ENCODE data around the gene IL1R2. TPM values are rescaled to one million over a fixed set of nuclear protein-coding genes. Genes with fewer than 3 reads are reported as not detected.
A peak's percentile ranks its signal among the peaks of the same experiment; 100 is the strongest.

The IL1R2 gene
- total and polyA plus RNA-seq, 2 of the 13 experiments (the other 11 are each of a cell fraction or from before 2014, with no cell fraction given): 3.6 to 7.3 TPM

DNA sequence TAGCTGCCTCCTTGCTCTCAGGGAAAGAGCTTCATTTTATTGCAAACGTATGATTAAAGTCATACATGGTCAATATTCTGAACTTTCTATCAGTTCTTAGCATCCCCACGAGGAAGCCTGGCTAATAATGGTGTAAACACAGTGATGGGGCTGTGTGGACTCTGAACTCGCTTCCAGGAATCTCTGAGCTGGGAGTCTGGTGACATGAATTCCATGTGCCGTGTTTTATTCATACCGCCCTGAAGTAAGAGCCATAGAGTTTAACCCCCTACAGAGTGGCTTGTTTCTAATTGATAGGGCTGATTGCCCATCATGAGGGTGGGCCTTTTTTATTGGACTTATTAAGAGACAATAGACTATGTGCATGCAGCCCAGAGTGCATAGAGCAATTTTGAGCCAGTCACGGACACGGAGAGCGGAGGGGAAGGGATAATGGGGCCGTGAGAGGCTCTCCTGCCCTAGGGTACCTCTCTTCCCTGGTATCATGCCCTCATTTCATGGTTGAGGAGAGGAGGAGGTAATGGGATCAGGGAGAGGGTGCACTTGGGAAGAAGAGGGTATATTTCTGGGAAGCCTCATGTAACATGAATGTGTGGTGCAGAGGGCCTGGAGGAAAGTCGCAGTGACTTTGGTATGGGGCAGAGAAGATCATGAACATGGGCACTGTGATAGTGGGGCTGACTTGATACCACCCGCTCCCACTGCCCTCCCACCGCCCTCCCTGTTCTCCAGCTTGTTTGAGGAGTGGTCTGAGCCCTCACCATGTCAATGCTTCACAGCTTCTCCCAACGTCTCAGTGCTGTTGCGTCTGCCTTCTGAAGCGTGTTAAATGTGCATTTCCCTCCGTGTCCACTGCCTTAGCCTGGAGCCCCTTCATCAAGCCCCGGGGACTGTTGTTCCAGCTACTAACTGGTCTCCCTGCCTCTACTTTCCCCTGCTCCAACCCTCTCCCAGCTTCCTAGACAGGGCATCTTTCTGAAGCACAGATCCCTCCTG, 73.2 kb downstream of the IL1R2 start (continued):
- TF ChIP-seq, protein P1, sequence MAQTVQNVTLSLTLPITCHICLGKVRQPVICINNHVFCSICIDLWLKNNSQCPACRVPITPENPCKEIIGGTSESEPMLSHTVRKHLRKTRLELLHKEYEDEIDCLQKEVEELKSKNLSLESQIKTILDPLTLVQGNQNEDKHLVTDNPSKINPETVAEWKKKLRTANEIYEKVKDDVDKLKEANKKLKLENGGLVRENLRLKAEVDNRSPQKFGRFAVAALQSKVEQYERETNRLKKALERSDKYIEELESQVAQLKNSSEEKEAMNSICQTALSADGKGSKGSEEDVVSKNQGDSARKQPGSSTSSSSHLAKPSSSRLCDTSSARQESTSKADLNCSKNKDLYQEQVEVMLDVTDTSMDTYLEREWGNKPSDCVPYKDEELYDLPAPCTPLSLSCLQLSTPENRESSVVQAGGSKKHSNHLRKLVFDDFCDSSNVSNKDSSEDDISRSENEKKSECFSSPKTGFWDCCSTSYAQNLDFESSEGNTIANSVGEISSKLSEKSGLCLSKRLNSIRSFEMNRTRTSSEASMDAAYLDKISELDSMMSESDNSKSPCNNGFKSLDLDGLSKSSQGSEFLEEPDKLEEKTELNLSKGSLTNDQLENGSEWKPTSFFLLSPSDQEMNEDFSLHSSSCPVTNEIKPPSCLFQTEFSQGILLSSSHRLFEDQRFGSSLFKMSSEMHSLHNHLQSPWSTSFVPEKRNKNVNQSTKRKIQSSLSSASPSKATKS (CRISPR knock-in tag; IDR thresholded peaks at IDR 0.05): no peak
- no peak for TF ChIP-seq PHB2 (IDR thresholded peaks at IDR 0.05; ENCODE audit: partially characterized antibody)
- TF ChIP-seq, protein P2, sequence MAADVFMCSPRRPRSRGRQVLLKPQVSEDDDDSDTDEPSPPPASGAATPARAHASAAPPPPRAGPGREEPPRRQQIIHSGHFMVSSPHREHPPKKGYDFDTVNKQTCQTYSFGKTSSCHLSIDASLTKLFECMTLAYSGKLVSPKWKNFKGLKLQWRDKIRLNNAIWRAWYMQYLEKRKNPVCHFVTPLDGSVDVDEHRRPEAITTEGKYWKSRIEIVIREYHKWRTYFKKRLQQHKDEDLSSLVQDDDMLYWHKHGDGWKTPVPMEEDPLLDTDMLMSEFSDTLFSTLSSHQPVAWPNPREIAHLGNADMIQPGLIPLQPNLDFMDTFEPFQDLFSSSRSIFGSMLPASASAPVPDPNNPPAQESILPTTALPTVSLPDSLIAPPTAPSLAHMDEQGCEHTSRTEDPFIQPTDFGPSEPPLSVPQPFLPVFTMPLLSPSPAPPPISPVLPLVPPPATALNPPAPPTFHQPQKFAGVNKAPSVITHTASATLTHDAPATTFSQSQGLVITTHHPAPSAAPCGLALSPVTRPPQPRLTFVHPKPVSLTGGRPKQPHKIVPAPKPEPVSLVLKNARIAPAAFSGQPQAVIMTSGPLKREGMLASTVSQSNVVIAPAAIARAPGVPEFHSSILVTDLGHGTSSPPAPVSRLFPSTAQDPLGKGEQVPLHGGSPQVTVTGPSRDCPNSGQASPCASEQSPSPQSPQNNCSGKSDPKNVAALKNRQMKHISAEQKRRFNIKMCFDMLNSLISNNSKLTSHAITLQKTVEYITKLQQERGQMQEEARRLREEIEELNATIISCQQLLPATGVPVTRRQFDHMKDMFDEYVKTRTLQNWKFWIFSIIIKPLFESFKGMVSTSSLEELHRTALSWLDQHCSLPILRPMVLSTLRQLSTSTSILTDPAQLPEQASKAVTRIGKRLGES (CRISPR knock-in tag; IDR thresholded peaks at IDR 0.05; ENCODE audit: borderline replicate concordance): 0 out of 2 replicates have a peak, but pooled peaks have one; percentile 32
- no peak for TF ChIP-seq NFRKB (IDR thresholded peaks at IDR 0.05)
- no peak for TF ChIP-seq SP5 (CRISPR knock-in tag; IDR thresholded peaks at IDR 0.05; ENCODE audit: borderline replicate concordance, low read depth)
- TF ChIP-seq IRF2 (CRISPR knock-in tag; IDR thresholded peaks at IDR 0.05): no peak
- no peak for TF ChIP-seq ZNF777 (CRISPR knock-in tag; IDR thresholded peaks at IDR 0.05)
- TF ChIP-seq ZNF546 (CRISPR knock-in tag; conservative IDR thresholded peaks at IDR 0.05): no peak
- TF ChIP-seq SIX1 (CRISPR knock-in tag; IDR thresholded peaks at IDR 0.05; ENCODE audit: borderline replicate concordance): no peak
- TF ChIP-seq ZNF136 (CRISPR knock-in tag; IDR thresholded peaks at IDR 0.05; ENCODE audit: low read depth): no peak
- TF ChIP-seq, protein P3, sequence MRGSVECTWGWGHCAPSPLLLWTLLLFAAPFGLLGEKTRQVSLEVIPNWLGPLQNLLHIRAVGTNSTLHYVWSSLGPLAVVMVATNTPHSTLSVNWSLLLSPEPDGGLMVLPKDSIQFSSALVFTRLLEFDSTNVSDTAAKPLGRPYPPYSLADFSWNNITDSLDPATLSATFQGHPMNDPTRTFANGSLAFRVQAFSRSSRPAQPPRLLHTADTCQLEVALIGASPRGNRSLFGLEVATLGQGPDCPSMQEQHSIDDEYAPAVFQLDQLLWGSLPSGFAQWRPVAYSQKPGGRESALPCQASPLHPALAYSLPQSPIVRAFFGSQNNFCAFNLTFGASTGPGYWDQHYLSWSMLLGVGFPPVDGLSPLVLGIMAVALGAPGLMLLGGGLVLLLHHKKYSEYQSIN (CRISPR knock-in tag; IDR thresholded peaks at IDR 0.05; ENCODE audit: borderline replicate concordance): no peak
- TF ChIP-seq ZNF780A (CRISPR knock-in tag; IDR thresholded peaks at IDR 0.05): peak; percentile 90
- no peak for TF ChIP-seq TEAD2 (CRISPR knock-in tag; IDR thresholded peaks at IDR 0.05)
- no peak for TF ChIP-seq RXRA (CRISPR knock-in tag; IDR thresholded peaks at IDR 0.05)
- TF ChIP-seq, protein P4, sequence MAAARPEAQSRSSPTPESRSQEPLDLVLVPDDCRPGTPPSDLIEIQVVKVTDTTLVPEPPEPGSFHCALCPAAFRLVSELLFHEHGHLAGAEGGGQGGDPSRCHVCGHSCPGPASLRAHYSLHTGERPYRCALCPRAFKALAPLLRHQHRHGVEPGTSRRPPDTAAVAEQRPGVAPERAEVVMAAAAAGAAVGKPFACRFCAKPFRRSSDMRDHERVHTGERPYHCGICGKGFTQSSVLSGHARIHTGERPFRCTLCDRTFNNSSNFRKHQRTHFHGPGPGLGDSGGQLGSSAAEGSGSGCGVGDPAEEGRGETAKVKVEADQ (CRISPR knock-in tag; IDR thresholded peaks at IDR 0.05; ENCODE audit: borderline replicate concordance): no peak
- TF ChIP-seq ZNF552 (CRISPR knock-in tag; IDR thresholded peaks at IDR 0.05; ENCODE audit: borderline replicate concordance): no peak
- TF ChIP-seq, protein P5, sequence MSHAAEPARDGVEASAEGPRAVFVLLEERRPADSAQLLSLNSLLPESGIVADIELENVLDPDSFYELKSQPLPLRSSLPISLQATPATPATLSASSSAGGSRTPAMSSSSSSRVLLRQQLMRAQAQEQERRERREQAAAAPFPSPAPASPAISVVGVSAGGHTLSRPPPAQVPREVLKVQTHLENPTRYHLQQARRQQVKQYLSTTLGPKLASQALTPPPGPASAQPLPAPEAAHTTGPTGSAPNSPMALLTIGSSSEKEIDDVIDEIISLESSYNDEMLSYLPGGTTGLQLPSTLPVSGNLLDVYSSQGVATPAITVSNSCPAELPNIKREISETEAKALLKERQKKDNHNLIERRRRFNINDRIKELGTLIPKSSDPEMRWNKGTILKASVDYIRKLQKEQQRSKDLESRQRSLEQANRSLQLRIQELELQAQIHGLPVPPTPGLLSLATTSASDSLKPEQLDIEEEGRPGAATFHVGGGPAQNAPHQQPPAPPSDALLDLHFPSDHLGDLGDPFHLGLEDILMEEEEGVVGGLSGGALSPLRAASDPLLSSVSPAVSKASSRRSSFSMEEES (CRISPR knock-in tag; IDR thresholded peaks at IDR 0.05): peak; percentile 87
- TF ChIP-seq ZNF720 (CRISPR knock-in tag; IDR thresholded peaks at IDR 0.05): no peak
- TF ChIP-seq MTA3 (CRISPR knock-in tag; IDR thresholded peaks at IDR 0.05): no peak
- TF ChIP-seq SOX13 (IDR thresholded peaks at IDR 0.05): no peak
- TF ChIP-seq SOX13 (CRISPR knock-in tag; conservative IDR thresholded peaks at IDR 0.05 in 1 of 2, IDR thresholded peaks at IDR 0.05 in 1 of 2): peak in 1 of 2 experiments; percentile 65; a peak in 1 of 4 replicates
